Measurements from ENCODE around the gene ITLN2.
"Not testable (repeated sequence)": the region's sequence is repeated elsewhere in the genome, so short reads cannot be mapped to it uniquely, and the experiment has no call there.

Gene ITLN2

DNA sequence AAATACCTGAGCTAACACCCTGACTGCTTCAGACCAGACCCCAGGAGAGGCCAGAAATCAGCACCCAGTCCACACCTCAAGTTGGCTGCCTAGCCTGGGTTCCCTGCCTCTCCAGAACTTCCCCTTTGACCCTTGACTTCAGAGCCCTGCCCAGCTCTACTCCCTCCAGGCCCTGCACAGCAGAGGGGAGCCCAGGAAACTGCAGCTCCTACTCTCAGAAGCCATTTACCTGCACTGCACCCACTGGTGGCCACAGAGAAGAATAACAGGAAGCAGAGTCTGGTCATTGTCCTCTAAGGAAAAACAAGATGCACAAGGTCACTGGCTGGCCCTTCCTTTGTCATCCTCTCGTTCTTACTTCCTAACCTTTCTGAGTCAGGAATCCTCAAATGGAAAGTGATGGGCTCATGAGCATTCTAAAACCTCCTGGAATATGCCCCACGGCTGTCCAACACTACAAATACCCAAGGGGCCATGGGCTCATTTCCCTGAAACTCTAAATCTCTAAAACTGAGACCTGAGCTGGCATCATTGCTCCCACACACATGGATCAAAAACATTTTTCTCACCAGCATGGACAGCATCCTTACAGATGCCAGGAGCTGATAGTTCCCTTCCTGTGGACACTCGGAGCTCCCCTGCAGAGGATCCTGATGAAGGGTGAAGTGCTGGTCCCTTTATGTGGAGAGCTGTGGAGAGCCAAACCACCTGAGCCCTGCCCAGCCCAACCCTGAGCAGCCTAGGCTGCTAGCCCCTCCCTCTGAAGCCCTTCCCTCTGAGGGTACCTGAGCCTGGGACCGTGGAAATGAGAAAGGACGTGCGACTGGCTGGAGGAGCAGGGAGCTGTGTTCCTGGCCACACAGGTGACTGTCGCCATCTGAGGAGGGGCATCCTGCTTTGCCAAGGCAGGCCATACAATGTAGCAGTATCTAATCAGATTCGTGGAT, at the start of gene ITLN2:
Gene ITLN2, minus strand, starts transcription at position 652 of the 947 bp plus-strand sequence. Its CDS starts 68 bp downstream, at position 584.
- peak; percentile 57 for DNase-seq

DNA sequence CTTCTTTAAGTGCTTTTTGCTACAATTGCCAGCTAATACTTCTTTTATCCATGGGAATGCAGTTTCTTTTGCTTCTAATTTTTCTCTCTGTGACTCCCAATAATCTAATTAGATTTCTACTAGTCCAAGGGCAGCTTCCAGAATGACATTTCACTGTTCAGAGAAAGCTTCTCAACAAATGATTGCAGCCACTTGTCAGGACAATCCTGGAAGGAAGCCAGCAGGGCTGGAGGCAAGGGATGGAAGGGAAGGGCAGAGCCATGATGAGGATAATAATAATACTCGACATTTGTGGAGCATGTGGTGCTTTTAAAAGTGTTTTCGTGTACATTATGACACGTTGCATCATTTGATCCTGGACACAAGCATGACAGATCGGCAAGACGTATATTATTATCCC, 46.9 kb upstream of the ITLN2 start:
- no peak for DNase-seq

DNA sequence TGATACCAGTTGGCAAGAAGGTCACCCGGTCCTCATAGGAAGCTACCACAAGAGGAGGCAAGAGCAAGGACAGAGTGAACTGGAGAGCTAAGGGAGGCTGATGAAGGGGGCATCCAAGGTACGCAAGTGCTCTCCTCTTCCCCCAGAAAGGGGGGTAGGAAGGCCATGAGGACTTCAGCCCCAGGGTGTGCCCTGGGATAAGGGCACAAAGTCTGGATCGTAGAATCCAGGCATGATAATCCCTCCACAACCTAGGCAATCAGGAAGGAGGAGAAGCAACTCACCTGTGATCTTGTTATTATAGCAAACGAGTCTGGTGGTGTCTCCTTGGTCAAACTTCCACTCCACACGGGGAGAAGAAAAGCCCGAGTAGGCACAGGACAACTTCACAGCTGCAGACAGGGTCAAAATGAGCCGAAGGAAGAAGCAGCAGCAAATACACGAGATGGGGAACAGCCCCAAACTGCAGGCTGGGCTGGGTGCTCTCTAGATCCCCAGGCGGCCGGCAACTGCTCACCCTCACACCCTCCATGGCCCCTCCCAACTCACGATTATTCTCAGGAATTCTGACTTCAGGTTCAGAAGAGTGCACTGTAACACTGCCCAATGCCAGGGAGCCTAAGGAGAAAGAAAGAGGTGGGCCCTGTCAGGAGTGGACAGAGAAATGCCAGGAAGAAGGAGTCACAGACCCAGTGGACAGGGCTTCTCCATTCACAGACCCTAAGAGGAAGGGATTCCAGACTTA, 46.3 kb upstream of the ITLN2 start:
- DNase-seq, result no peak

DNA sequence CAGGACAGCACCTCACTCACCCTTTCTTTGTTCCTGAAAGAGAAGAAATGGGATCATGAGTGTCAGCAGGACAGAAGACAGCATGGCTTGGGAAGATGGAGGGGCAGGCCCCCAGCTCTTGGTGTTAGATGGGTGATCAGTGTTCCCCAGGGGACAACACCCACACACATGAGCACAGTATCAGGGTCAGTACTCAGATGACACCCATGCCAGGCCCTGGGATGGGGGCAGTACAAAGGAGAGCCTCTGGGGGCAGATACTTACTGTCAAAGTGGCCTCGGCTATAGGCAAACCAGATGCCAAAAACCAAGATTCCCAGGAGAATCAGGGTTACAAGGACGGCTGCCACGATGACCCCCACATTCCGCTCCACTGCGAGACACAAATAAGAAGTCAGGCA, 44.8 kb upstream of the ITLN2 start:
- no peak for DNase-seq

DNA sequence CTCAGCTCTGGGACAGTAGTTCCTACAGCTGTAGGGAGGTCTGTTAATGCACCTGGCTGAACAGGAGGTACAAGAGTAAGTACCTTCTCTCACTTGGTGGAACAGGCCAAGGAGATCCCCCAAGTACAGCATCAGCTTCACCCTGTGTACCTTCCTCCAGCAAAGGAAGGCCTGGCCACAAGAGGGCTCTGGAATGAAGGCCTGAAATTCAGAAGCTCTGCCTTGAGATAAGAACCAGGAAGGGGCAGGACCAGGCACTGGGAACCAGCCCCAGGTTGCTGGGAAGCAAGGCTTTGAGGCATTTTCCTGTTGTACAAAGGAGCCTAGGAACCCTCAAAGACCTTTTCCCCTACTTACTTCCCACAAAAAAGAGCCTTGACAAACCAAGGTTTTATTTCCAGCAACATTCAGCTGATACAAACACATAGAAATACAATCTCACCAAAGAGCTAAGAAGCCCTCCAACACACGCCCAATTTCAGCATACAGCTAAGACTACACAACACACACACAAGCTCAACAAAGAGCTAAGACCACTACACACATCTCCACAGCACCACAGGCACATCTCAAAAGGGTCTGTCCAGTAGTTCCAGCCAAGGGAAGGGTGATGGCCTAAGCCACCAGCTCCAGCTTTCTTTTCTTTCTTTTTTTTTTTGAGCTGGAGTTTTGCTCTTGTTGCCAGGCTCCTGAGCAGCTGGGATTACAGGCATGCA, 42.9 kb upstream of the ITLN2 start:
- peak; percentile 64 for DNase-seq

DNA sequence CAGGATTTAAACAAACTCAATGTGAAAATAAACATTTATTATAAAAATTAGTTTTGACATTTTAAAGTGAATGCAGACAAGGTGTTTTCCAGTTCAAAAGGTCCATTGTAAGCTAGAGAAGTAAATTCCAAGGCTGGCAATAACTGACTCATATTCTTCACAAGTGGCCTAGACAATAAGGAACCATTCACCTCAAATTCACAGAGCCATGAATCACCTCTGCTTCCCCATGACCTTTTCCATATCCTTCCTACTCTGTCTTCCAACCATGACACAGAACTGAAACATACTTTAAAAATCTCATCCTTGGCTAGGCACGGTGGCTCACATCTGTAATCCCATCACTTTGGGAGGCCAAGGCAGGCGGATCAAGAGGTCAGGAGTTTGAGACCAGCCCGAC, 41.6 kb upstream of the ITLN2 start:
- DNase-seq, result no peak

DNA sequence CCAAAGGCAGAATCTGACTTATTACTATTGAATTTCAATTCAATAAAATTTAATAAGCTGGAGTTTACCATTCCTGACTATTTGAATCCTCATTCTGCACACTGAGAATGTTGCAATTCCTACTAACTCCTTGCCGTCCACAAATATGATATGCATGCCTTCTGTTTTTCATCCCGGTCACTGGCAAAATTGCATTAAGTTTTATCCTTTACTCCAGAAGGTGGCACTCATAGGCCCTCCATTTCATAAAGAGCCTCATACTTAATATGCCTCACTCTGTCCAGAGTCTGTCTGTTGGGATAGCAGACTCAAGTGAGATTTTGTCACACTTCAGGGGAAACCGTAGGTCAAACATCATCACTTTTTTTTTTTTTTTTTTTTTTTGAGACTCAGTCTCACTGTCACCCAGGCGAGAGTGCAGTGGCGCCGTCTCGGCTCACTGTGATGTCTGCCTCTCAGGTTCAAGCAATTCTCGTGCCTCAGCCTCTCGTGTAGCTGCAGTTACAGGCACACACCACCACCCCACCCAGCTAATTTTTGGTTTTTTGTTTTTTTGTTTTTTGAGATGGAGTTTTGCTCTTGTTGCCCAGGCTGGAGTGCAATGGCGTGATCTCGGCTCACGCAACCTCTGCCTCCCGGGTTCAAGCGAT, 39.1 kb upstream of the ITLN2 start:
- DNase-seq, result peak; percentile 24

DNA sequence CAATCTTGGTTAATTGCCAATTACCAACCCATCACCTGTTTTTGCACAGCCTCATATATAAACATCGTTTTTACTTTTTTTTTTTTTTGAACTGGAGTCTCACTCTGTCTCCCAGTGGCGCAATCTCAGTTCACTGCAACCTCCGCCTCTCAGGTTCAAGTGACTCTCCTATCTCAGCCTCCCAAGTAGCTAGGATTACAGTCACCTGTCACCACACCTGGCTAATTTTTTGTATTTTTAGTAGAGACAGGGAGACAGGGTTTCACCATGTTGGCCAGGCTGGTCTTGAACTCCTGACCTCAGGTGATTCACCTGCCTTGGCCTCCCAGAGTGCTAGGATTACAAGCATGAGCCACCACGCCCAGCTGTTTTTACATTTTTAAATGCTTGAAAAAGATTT, 37.4 kb upstream of the ITLN2 start:
- not testable (repeated sequence) for DNase-seq

DNA sequence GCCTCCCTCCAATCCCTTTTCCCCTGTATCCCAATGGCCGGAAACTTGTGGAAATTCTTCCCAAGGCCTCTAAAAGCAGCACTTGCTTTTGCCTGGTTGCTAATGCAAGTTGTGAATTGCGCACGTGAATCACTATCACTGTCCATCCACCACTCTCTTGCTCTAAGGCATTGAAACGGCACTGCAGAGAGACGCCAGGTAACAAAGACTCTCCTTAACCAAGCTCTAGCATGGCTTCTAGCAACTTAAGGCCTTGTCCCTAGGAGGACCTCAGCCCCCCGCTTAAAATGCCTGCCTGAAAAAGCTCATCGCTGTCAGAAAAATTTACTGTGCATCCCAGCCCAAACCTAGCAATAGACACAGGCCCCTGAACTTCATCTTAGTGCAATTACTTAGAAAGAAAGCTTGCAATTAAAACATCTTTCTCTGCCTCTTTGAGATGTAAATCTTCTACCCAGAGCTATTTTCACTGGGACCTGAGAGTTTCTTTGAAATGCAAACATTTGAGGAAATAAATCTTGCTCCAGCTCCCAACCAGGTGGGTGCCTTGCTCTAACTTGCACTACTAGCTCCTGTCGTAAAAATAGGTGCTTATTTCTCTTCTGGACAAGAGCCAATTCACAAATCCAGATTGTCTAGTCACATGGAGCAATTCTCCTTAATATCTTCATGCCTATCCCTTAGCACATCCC, 32.9 kb upstream of the ITLN2 start:
- DNase-seq, result no peak

DNA sequence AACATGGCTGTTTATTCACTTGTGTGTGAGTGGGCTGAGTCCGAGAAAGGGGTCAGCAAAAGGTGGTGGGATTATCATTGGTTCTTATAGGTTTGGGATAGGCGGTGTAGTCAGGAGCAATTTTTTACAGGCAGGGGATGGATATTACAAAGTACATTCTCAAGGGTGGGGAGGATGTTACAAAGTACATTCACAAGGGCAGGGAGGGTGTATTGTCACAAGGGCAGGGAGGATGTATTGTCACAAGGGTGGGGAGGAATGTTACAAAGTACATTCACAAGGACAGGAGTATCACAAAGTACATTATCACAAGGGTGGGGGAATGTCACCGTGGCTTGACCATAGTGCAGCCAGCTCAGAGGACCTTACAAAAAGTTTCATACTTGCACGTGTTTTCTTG, 31.1 kb upstream of the ITLN2 start:
- DNase-seq, result no peak

DNA sequence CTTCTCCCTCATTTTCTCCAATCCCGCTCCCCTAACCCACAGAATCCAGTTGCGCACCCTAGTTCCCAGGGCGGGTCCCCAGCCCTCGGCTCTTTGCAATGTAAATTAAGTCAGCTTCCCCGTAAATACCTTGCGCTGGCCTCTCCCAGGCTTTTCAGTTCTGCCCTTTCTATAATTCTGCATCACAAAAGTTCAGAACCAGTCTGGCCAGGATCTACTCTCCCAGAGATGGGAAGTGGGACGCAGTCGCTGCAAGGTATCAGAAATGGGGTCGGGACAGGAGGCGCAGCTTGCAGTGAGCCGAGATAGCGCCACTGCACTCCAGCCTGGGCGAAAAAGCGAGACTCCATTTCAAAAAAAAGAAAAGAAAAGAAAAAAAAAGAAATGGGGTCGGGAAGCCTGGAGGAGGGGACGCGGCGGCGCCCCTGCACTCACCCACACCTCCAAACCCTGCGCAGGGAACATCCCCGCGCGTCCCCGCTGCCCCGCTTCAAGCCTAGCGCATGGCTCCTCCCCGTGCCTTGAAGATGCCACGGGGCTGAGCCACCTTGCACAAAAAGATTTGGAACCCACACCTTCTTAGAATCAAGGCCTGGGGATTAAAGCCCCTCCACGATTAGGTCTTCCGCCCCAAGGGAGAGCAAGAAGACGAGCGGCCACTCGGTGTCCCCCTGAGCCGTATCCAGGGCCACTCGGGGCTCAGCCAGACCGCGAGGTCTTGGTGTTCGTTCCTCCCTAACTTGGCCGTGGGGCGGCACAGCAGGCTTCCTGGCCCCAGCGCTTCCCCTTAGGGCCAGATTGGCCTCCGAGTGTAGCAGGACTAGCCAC, 27.2 kb upstream of the ITLN2 start:
- peak; percentile 5 for DNase-seq

DNA sequence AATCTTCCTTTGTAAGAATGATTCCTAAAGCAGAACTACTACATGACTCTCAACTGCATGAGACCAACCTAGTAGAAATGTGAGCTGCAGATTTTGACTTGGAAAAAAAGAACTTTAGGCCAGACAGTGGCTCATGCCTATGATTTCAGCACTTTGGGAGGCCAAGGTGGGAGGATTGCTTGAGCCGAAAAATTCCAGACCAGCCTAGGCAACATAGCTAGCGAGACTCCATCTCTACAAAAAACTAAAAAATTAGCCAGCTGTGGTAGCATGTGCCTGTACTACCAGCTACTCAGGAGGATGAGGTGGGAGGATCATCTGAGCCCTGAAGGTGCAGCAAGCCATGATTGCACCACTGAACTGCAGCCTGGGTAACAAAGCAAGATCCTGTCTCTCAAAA, 24.7 kb upstream of the ITLN2 start:
- DNase-seq, result no peak

DNA sequence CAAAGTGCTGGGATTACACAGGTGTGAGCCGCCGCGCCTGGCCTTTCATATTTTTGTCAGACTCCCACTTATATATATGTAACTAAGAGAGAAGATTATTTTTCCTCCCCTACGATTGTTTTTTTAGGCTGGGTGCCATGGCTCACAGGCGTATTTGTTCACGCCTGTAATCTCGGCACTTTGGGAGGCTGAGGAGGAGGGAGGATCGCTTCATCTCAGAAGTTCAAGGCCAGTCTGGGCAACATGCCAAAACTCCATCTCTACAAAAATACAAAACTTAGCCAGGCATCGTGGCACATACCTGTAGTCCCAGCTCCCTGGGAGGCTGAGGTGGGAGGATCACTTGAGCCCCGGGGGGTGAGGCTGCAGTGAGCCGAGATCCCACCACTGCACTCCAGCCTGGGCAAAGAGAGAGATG, 23.9 kb upstream of the ITLN2 start:
- no peak for DNase-seq

DNA sequence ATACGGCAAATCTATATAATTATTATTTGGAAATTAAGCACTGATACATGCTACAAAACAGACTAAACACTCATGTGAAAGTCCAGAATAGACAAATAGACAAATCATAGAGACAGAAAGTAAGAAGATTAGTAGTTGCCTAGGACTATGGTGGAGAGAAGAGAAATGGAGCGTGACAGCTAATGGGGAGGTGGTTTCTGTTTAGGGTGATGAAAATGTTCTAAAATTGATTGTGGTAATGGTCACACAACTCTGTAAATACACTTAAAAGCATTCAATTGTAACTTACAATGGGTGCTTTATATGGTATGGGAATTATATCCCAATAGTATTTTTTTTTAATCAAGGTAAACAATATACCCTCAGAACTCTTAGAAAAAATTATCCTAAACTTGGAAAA, 20.4 kb upstream of the ITLN2 start:
- DNase-seq, result no peak

DNA sequence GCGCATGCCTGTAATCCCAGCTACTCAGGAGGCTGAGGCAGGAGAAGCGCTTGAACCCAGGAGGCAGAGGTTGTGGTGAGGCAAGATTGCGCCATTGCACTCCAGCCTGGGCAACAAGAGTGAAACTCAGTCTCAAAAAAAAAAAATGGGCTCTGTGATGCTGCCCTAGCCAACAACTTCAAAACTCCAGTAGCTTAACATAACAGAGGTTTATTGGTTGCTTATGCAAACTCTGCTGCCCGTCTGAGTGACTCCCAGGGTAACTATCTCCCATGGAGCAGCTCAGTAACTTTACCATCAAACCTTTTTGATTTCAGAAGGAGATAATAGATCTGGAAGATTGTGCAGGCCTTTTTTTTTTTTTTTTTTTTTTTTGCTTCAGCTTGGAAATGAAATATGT, 18.9 kb upstream of the ITLN2 start:
- DNase-seq, result no peak

DNA sequence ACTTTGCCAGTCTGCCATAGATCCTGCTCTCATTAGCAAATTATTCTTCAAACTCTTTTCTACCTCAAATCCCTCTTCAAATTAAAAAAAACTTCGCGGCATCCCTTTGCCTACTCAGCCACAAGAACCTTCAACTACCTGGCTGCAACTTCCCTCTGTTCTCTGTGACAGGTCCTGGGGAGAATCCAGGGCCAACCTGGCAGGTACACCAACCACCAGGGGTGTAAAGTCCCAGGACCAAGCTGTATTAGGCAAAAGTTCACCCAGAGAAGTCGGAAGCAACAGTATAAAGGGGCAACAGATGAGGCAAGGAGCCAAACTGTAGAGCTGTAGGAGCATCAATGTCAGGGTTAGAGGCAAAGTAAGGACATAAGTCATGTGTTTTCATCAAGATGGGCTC, 18.3 kb upstream of the ITLN2 start:
- DNase-seq, result no peak

DNA sequence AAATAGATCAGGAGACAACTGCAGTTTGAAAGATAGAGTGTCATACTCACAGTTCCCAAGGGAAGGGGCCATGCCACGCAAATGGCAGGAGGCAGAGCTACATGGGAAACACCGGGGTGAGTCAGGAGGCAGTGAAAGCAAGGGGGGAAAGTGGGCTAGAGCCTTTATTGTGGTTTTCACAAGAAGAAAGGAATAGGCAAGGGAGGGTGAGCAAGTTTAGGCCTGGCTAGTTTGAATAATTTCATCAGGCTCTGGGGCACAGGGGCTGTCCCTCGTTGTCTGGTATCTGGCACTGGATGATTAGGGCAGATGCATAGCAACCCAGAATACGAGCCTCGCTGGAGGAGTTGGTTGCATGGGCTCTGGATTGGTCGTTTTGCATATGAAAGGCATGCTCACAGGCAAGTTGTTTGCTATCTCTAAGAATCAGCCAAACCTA, 17.0 kb upstream of the ITLN2 start:
- DNase-seq, result no peak

DNA sequence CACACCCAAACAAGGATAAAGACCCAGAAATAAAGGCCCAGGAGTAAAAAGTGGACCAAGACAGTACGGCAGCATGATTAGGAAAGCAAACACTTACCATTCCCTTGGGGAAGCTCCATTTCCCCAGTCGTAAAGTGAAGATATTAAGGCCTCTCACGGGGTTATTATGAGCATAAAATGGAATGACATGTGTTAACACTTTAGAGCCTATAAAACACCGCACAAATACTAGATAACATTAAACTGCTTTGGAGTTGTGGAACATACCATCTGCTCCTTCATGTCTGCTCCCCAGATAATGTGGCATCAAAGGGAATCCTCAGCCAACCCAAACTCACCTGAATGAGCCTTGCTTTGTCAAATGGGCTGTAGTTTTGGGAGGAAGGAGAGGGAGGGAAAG, 8.9 kb upstream of the ITLN2 start:
- no peak for DNase-seq

DNA sequence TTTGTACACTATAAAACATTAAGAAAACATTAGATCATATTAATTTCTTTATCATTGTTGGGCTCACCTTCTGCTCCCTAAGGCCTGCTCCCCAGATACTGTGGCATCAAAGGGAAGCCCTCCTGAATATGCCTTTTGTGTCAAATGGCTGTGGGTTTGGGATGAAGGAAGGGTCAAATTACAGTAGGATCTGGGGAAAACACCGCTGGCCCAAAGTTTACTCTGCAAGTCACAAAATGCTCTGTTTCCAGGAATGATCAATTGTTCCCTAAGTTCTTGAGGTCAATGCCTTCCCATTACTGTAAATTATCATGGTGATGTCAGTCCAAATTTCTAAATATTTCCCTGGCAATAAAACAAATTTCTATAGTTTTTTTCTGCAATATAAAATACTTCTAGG, 6.8 kb upstream of the ITLN2 start:
- no peak for DNase-seq

DNA sequence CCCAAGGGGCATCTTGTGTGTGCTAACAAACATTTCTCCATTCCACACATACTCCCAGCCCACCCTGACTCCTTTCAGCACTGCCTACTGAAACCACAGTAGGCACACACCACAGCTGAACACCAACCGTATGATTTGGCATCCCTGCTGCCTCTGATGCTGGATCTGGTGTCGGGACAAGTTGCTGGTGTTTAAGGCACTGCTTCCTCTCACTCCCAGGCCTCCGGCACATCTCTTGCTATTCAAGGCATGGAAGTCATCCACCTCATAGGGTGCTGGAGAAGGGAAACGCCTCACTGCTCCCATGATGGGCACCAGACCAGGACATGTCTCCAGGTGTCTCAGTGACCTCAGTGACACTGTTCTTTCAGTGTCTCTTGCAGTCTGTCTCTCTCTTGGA, 2.4 kb upstream of the ITLN2 start:
- no peak for DNase-seq

DNA sequence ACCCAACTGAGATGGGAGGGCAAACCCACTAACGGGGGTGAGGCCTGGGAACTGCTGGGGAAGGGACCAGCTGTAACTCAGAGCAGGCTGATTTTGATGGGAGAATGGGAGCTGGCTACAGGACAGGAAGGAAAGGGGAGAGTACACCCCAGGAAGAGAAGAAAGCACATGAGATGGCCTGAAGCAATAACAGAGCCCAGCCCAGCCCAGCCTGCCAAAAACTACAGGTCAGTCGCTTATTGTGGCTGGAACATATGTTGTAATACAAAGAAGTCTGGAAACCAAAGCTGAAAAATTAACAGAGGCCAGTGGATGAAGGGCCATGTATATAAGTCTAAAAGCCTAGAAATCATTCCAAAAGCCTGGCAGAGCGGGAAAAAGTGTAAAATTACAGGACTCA, 1.6 kb downstream of the ITLN2 start:
- no peak for DNase-seq

Measured in CD4-positive, alpha-beta T cell treated with Interleukin-21 for 1 hour (primary cell).